ENCODE results near the gene KLF16.

GRCh38 chr19:1906985-1907562, 43.7 kb upstream of the KLF16 start:
- TF ChIP-seq POLR2AphosphoS5 (IDR thresholded peaks at IDR 0.05; ENCODE audit: borderline replicate concordance, low read depth, low read length) (no peak), EZH2 (IDR thresholded peaks at IDR 0.05) (no peak)

Measured in SK-N-MC (cell line).